PC-3 (cell line): ENCODE results near the gene PAX2.

Source experiments
- CTCF ChIP-seq: fragments of 300-600 bp; sonication (generic); conservative IDR thresholded peaks from 2 replicates; pipeline ENCODE4 v1.5.1; 2017; ENCODE audit warnings: antibody characterized with exemption, low read depth, mild to moderate bottlenecking, low read length
- EZH2 ChIP-seq: fragments of 300-600 bp; sonication (generic); IDR thresholded peaks from one replicate; pipeline ENCODE4 v1.6.1; 2017; ENCODE audit warnings: antibody characterized with exemption, mild to moderate bottlenecking, low read length; ENCODE audit not compliant: unreplicated experiment
- EZH2phosphoT487 ChIP-seq: fragments of 300-600 bp; sonication (generic); IDR thresholded peaks from 2 replicates; pipeline ENCODE4 v1.6.1; 2018; ENCODE audit warnings: mild to moderate bottlenecking, antibody characterized with exemption, low read length, borderline replicate concordance

- TF ChIP-seq CTCF (no peak), EZH2phosphoT487 (no peak), EZH2 (no peak)
Measured at GRCh38 chr10:100858747-100859483, 113.5 kb downstream of the PAX2 start.
